Mononuclear cell (primary cell): ENCODE measurements around the gene CAMK1D. TPM values are rescaled to one million over a fixed set of nuclear protein-coding genes. Genes with fewer than 3 reads are reported as not detected.
"Not testable (repeated sequence)": the region's sequence is repeated elsewhere in the genome, so short reads cannot be mapped to it uniquely, and the experiment has no call there.

Experiments
- H3K27me3 ChIP-seq: 2 replicates; pipeline ENCODE4 v1.6.0; 2011; ENCODE audit warnings: low read length, control low read depth; ENCODE audit not compliant: insufficient read depth
- H3K4me1 ChIP-seq: 2 replicates; pipeline ENCODE4 v1.5.1; 2011; ENCODE audit warnings: mild to moderate bottlenecking, low read length, control low read depth; ENCODE audit not compliant: insufficient read depth
- H3K4me3 ChIP-seq: 2 replicates; pipeline ENCODE4 v1.5.1; 2011; ENCODE audit warnings: mild to moderate bottlenecking, low read length, moderate library complexity
- H3K9me3 ChIP-seq: 2 replicates; pipeline ENCODE4 v1.5.1; 2011; ENCODE audit warnings: low read depth, mild to moderate bottlenecking, control low read depth, low read length
- total RNA-seq: library from RNA; depleted of rRNA; stranded (reverse); fragments of >200 nt; gene quantifications from one replicate; pipeline ENCODE4 v1.2.3, GENCODE V29; 2012

Gene CAMK1D
- total RNA-seq, 1 donor: 11.0 TPM

GRCh38 chr10:12542133-12542670 lies 192.9 kb downstream of the CAMK1D start:
- no peak overlapping the region for H3K4me3 ChIP-seq

GRCh38 chr10:12543589-12543988 lies 194.2 kb downstream of the CAMK1D start:
- Histone ChIP-seq H3K4me1 (peaks cover 4% of the 10 kb centered on the region), H3K4me3 (no peak overlapping the region), H3K27me3 (no peaks in the 10 kb centered on the region), H3K9me3 (no peaks in the 10 kb centered on the region)

More at GRCh38 chr10:12542133-12542670, 192.9 kb downstream of the CAMK1D start:
- Histone ChIP-seq H3K9me3 (no peaks in the 10 kb centered on the region), H3K4me1 (no peaks in the 10 kb centered on the region), H3K27me3 (no peaks in the 10 kb centered on the region)

- not testable (repeated sequence) for H3K4me3 ChIP-seq, H3K27me3 ChIP-seq, H3K9me3 ChIP-seq, H3K4me1 ChIP-seq
Measured at GRCh38 chr10:12546160-12546802, 196.9 kb downstream of the CAMK1D start.

- no peaks in the 10 kb centered on the region for H3K27me3 ChIP-seq
- H3K9me3 ChIP-seq: no peaks in the 10 kb centered on the region
- no peak overlapping the region for H3K4me3 ChIP-seq
- peaks cover 4% of the 10 kb centered on the region for H3K4me1 ChIP-seq
Measured at GRCh38 chr10:12547301-12547771, 198.0 kb downstream of the CAMK1D start.

GRCh38 chr10:12549297-12549696 lies 199.9 kb downstream of the CAMK1D start:
- no peaks in the 10 kb centered on the region for H3K27me3 ChIP-seq

GRCh38 chr10:12550994-12551393 lies 201.6 kb downstream of the CAMK1D start:
- H3K27me3 ChIP-seq: no peaks in the 10 kb centered on the region
- H3K9me3 ChIP-seq: no peaks in the 10 kb centered on the region
- no peak overlapping the region for H3K4me3 ChIP-seq
- H3K4me1 ChIP-seq: peaks cover 4% of the 10 kb centered on the region

More at GRCh38 chr10:12549297-12549696, 199.9 kb downstream of the CAMK1D start:
- no peak overlapping the region for H3K4me3 ChIP-seq
- no peaks in the 10 kb centered on the region for H3K9me3 ChIP-seq
- H3K4me1 ChIP-seq: peaks cover 4% of the 10 kb centered on the region

- Histone ChIP-seq H3K27me3 (no peaks in the 10 kb centered on the region), H3K4me3 (no peak overlapping the region), H3K9me3 (no peaks in the 10 kb centered on the region), H3K4me1 (no peaks in the 10 kb centered on the region)
Measured at GRCh38 chr10:12556039-12556438, 206.7 kb downstream of the CAMK1D start.

GRCh38 chr10:12559578-12560178 lies 210.3 kb downstream of the CAMK1D start:
- no peaks in the 10 kb centered on the region for H3K27me3 ChIP-seq
- H3K4me3 ChIP-seq: no peak overlapping the region
- no peaks in the 10 kb centered on the region for H3K9me3 ChIP-seq
- peaks cover 3% of the 10 kb centered on the region for H3K4me1 ChIP-seq

- Histone ChIP-seq H3K4me1 (peaks cover 3% of the 10 kb centered on the region), H3K9me3 (no peaks in the 10 kb centered on the region), H3K4me3 (no peak overlapping the region), H3K27me3 (no peaks in the 10 kb centered on the region)
Measured at GRCh38 chr10:12561307-12561706, 212.0 kb downstream of the CAMK1D start.

- Histone ChIP-seq H3K27me3 (no peaks in the 10 kb centered on the region), H3K9me3 (no peaks in the 10 kb centered on the region), H3K4me1 (peaks cover 3% of the 10 kb centered on the region), H3K4me3 (no peak overlapping the region)
Measured at GRCh38 chr10:12561720-12562119, 212.4 kb downstream of the CAMK1D start.

- H3K27me3 ChIP-seq: no peaks in the 10 kb centered on the region
- H3K4me3 ChIP-seq: no peak overlapping the region
- H3K4me1 ChIP-seq: peaks cover 3% of the 10 kb centered on the region
- no peaks in the 10 kb centered on the region for H3K9me3 ChIP-seq
Measured at GRCh38 chr10:12563489-12563888, 214.1 kb downstream of the CAMK1D start.

GRCh38 chr10:12564173-12564572 lies 214.8 kb downstream of the CAMK1D start:
- Histone ChIP-seq H3K9me3 (no peaks in the 10 kb centered on the region), H3K27me3 (no peaks in the 10 kb centered on the region), H3K4me3 (no peak overlapping the region), H3K4me1 (peaks cover 3% of the 10 kb centered on the region)

GRCh38 chr10:12566161-12567115 lies 217.1 kb downstream of the CAMK1D start:
- H3K4me3 ChIP-seq: no peak overlapping the region
- no peaks in the 10 kb centered on the region for H3K9me3 ChIP-seq
- peaks cover 3% of the 10 kb centered on the region for H3K4me1 ChIP-seq
- no peaks in the 10 kb centered on the region for H3K27me3 ChIP-seq

GRCh38 chr10:12568391-12569009 lies 219.2 kb downstream of the CAMK1D start:
- no peaks in the 10 kb centered on the region for H3K4me1 ChIP-seq
- H3K9me3 ChIP-seq: no peaks in the 10 kb centered on the region
- H3K4me3 ChIP-seq: no peak overlapping the region
- no peaks in the 10 kb centered on the region for H3K27me3 ChIP-seq
